Ramos (cell line): ENCODE measurements around the gene GOLGA1.
"Not testable (repeated sequence)": the region's sequence is repeated elsewhere in the genome, so short reads cannot be mapped to it uniquely, and the experiment has no call there.

ENCODE experiments used
- in situ Hi-C: fragments of 300-500 bp; cut with MboI; formaldehyde crosslinking; loops from one replicate; pipeline ENCODE4 v1.14.3; 2022; ENCODE audit warnings: low sequenced_read_pairs; ENCODE audit not compliant: unreplicated experiment

Gene GOLGA1

GRCh38 chr9:124940894-124941678, at the start of gene GOLGA1:
GOLGA1 (minus strand) TSS chr9:124941083; CDS start chr9:124938711, 2,372 bp downstream.
- in situ Hi-C loops = no loop called here

- in situ Hi-C loops = no loop called here
These were observed 42.8 kb upstream of the GOLGA1 start for GRCh38 chr9:124983698-124984097.

- in situ Hi-C loops = no loop called here
These were observed 39.5 kb upstream of the GOLGA1 start for GRCh38 chr9:124980431-124980830.

- in situ Hi-C loops = no loop called here
These were observed 34.2 kb upstream of the GOLGA1 start for GRCh38 chr9:124975131-124975530.

- in situ Hi-C loops = no loop called here
These were observed 32.9 kb upstream of the GOLGA1 start for GRCh38 chr9:124973807-124974206.

GRCh38 chr9:124972241-124972770, 31.4 kb upstream of the GOLGA1 start:
- in situ Hi-C loops = no loop called here

- in situ Hi-C loops = no loop called here
These were observed 28.5 kb upstream of the GOLGA1 start for GRCh38 chr9:124969401-124969800.

GRCh38 chr9:124968238-124968637, 27.4 kb upstream of the GOLGA1 start:
- in situ Hi-C loops = no loop called here

- in situ Hi-C loops = not testable (repeated sequence)
These were observed 25.1 kb upstream of the GOLGA1 start for GRCh38 chr9:124965775-124966568.

- in situ Hi-C loops = no loop called here
These were observed 23.7 kb upstream of the GOLGA1 start for GRCh38 chr9:124964604-124965003.

- in situ Hi-C loops = no loop called here
These were observed 23.2 kb upstream of the GOLGA1 start for GRCh38 chr9:124964056-124964455.

- in situ Hi-C loops = no loop called here
These were observed 19.5 kb upstream of the GOLGA1 start for GRCh38 chr9:124960409-124960752.

- in situ Hi-C loops = not testable (repeated sequence)
These were observed 19.0 kb upstream of the GOLGA1 start for GRCh38 chr9:124959671-124960408.

- in situ Hi-C loops = no loop called here
These were observed 13.4 kb upstream of the GOLGA1 start for GRCh38 chr9:124954255-124954654.

GRCh38 chr9:124950050-124950718, 9.3 kb upstream of the GOLGA1 start:
- in situ Hi-C loops = no loop called here

- in situ Hi-C loops = no loop called here
These were observed 8.5 kb upstream of the GOLGA1 start for GRCh38 chr9:124949387-124949786.

GRCh38 chr9:124947727-124948391, 7.0 kb upstream of the GOLGA1 start:
- in situ Hi-C loops = no loop called here

- in situ Hi-C loops = no loop called here
These were observed 5.3 kb upstream of the GOLGA1 start for GRCh38 chr9:124946167-124946566.

- in situ Hi-C loops = no loop called here
These were observed 1.0 kb upstream of the GOLGA1 start for GRCh38 chr9:124941679-124942561.
